ENCODE results near the gene LCLAT1. TPM values are rescaled to one million over a fixed set of nuclear protein-coding genes. Genes with fewer than 3 reads are reported as not detected.

LCLAT1 gene
- polyA plus RNA-seq, 1 donor (not counting 4 experiments of a cell fraction or from before 2014, with no cell fraction given) = 17.1 TPM

DNA sequence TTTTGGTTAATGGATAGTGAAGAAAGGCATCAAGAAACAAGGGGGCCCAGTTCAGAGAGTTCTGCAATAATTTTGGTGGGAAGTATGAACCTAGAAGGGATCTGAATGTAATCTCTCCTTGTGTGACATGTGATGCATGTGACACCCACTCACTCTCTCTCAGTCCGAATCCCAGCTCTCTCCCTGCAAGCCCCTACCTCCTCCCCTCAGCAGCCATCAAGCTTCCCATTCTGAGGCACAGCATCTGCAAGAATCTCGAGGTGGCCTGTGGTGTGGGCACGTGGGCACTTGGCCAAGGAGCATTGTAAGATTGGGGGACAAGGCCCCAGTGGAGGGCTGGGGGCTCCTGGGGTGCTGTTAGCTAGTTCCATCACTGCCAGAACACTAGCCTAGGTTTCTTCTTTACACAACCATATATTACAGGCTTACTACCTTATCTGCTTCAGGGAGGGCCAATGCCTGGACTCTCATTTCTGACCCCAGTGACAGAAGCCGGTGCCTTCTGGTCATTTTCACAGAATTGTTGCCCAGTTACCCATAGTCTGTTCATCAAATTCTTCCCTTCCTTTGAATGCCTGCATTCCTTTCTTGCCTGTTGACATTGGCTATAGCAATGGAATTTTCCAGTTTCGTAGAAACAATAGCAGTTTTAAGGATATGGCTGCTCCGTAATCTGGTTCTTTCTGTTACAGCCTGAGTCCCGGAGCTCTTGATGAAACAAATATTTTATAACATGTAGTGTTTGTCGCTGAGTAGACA lies 13.3 kb upstream of the LCLAT1 start:
- no peaks in the 10 kb centered on the region for H3K36me3 ChIP-seq (ENCODE audit: control insufficient read depth in 2 of 2, extremely low read depth in 1 of 2, insufficient read depth in 2 of 2, low read length in 2 of 2)
- no peak for FAIRE-seq
- no peaks in the 10 kb centered on the region for H4K20me1 ChIP-seq (ENCODE audit: control insufficient read depth, extremely low read depth, insufficient read depth, low read length)
- TF ChIP-seq CTCF (optimal IDR thresholded peaks at IDR 0.05 in 1 of 3, IDR thresholded peaks at IDR 0.05 in 1 of 3, conservative IDR thresholded peaks at IDR 0.05 in 1 of 3; ENCODE audit: extremely low read depth in 1 of 3, insufficient read depth in 2 of 3, low read length in 3 of 3) (no peak), EZH2 (IDR thresholded peaks at IDR 0.05; ENCODE audit: low read length) (no peak)
- H3K27me3 ChIP-seq (ENCODE audit: control insufficient read depth, extremely low read depth, insufficient read depth, low read length) = no peaks in the 10 kb centered on the region
- DNase-seq (ENCODE audit: low read depth, low spot score) = no peak
- no peaks in the 10 kb centered on the region for H3K9me3 ChIP-seq (ENCODE audit: control insufficient read depth, low read depth, low read length)
- no peaks in the 10 kb centered on the region for H3K4me1 ChIP-seq (ENCODE audit: control insufficient read depth, extremely low read depth, insufficient read depth, low read length)
- no peaks in the 10 kb centered on the region for H3K9me1 ChIP-seq (ENCODE audit: control insufficient read depth, extremely low read depth, insufficient read depth, low read length)
- H2AFZ ChIP-seq (ENCODE audit: control insufficient read depth, low read length) = no peak overlapping the region
- no peak overlapping the region for H3K9ac ChIP-seq (ENCODE audit: control insufficient read depth, extremely low read depth, insufficient read depth, low read length)
- H3K27ac ChIP-seq (ENCODE audit: control insufficient read depth, insufficient read depth, low read length) = no peak overlapping the region
- no peaks in the 10 kb centered on the region for H3K79me2 ChIP-seq (ENCODE audit: control insufficient read depth, insufficient read depth, low read length)
- dilution Hi-C loops (cut with MboI; ENCODE audit: extremely low pct_ligation_motif_present, low sequenced_read_pairs) = no loop called here
- no peak overlapping the region for H3K4me2 ChIP-seq (ENCODE audit: control insufficient read depth, extremely low read depth, insufficient read depth, low read depth, low read length)
- H3K4me3 ChIP-seq (ENCODE audit: control insufficient read depth in 2 of 3, extremely low read depth in 1 of 3, insufficient read depth in 2 of 3, low read depth in 1 of 3, low read length in 3 of 3) = no peak overlapping the region

DNA sequence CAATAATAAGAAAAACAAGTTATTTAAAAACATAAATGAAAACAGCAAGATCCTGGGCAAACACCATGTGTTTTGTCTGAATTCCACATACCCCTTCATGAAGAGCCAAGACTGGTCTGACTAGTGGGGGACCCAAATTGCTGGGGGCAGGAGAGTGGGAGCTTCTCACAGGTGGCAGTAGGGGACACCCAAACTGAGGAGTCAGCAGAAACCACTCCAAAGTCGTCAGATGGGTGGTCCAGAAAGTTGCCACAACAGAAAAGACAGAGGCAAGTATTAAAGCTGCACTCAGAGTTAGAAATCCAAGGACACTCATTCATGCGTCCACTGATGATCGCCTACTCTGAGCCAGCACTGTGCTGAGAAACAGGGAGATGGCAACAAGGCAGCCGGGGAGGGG lies 12.3 kb upstream of the LCLAT1 start:
- H3K36me3 ChIP-seq (ENCODE audit: control insufficient read depth in 2 of 2, extremely low read depth in 1 of 2, insufficient read depth in 2 of 2, low read length in 2 of 2) = no peaks in the 10 kb centered on the region
- no peaks in the 10 kb centered on the region for H3K9me3 ChIP-seq (ENCODE audit: control insufficient read depth, low read depth, low read length)
- no peaks in the 10 kb centered on the region for H4K20me1 ChIP-seq (ENCODE audit: control insufficient read depth, extremely low read depth, insufficient read depth, low read length)
- H3K9ac ChIP-seq (ENCODE audit: control insufficient read depth, extremely low read depth, insufficient read depth, low read length) = no peak overlapping the region
- no peaks in the 10 kb centered on the region for H3K4me1 ChIP-seq (ENCODE audit: control insufficient read depth, extremely low read depth, insufficient read depth, low read length)
- H3K9me1 ChIP-seq (ENCODE audit: control insufficient read depth, extremely low read depth, insufficient read depth, low read length) = no peaks in the 10 kb centered on the region
- dilution Hi-C loops (cut with MboI; ENCODE audit: extremely low pct_ligation_motif_present, low sequenced_read_pairs) = no loop called here
- H2AFZ ChIP-seq (ENCODE audit: control insufficient read depth, low read length) = no peak overlapping the region
- no peak overlapping the region for H3K4me3 ChIP-seq (ENCODE audit: control insufficient read depth in 2 of 3, extremely low read depth in 1 of 3, insufficient read depth in 2 of 3, low read depth in 1 of 3, low read length in 3 of 3)
- no peak for TF ChIP-seq EZH2 (IDR thresholded peaks at IDR 0.05; ENCODE audit: low read length)
- no peak for TF ChIP-seq CTCF (optimal IDR thresholded peaks at IDR 0.05 in 1 of 3, IDR thresholded peaks at IDR 0.05 in 1 of 3, conservative IDR thresholded peaks at IDR 0.05 in 1 of 3; ENCODE audit: extremely low read depth in 1 of 3, insufficient read depth in 2 of 3, low read length in 3 of 3)
- no peak overlapping the region for H3K27ac ChIP-seq (ENCODE audit: control insufficient read depth, insufficient read depth, low read length)
- no peaks in the 10 kb centered on the region for H3K27me3 ChIP-seq (ENCODE audit: control insufficient read depth, extremely low read depth, insufficient read depth, low read length)
- no peak for FAIRE-seq
- DNase-seq (ENCODE audit: low read depth, low spot score) = no peak
- H3K79me2 ChIP-seq (ENCODE audit: control insufficient read depth, insufficient read depth, low read length) = no peaks in the 10 kb centered on the region
- no peak overlapping the region for H3K4me2 ChIP-seq (ENCODE audit: control insufficient read depth, extremely low read depth, insufficient read depth, low read depth, low read length)
